Hippocampal formation (tissue), 2 donors: ENCODE measurements around the gene RGS18.
"Not testable (repeated sequence)": the region's sequence is repeated elsewhere in the genome, so short reads cannot be mapped to it uniquely, and the experiment has no call there.

ENCODE experiments used
- DNase-seq, 2 donors: peaks; one replicate each; lab custom pipeline; 2025; lab: John Stamatoyannopoulos, UW

The RGS18 gene

GRCh38 chr1:192167011-192167410 is 8.7 kb downstream of the RGS18 start:
- no peak for DNase-seq

GRCh38 chr1:192167911-192168700 is 9.8 kb downstream of the RGS18 start:
- no peak for DNase-seq

GRCh38 chr1:192168964-192169363 is 10.7 kb downstream of the RGS18 start:
- DNase-seq: no peak

- DNase-seq: no peak
Measured at GRCh38 chr1:192170196-192170984, 12.1 kb downstream of the RGS18 start.

GRCh38 chr1:192171123-192171522 is 12.9 kb downstream of the RGS18 start:
- DNase-seq: no peak

- DNase-seq: no peak
Measured at GRCh38 chr1:192175971-192176370, 17.7 kb downstream of the RGS18 start.

- no peak for DNase-seq
Measured at GRCh38 chr1:192183788-192184187, 25.5 kb downstream of the RGS18 start.

- DNase-seq: no peak
Measured at GRCh38 chr1:192186197-192186596, 27.9 kb downstream of the RGS18 start.

- DNase-seq: no peak
Measured at GRCh38 chr1:192190066-192190465, 31.8 kb downstream of the RGS18 start.

- no peak for DNase-seq
Measured at GRCh38 chr1:192201303-192201702, 43.0 kb downstream of the RGS18 start.

GRCh38 chr1:192224396-192224795 is 66.1 kb downstream of the RGS18 start:
- no peak for DNase-seq

GRCh38 chr1:192224846-192225245 is 66.6 kb downstream of the RGS18 start:
- no peak for DNase-seq

- DNase-seq: no peak
Measured at GRCh38 chr1:192225266-192225665, 67.0 kb downstream of the RGS18 start.

GRCh38 chr1:192225703-192226102 is 67.4 kb downstream of the RGS18 start:
- no peak for DNase-seq

- no peak for DNase-seq
Measured at GRCh38 chr1:192227330-192227729, 69.1 kb downstream of the RGS18 start.

- DNase-seq: not testable (repeated sequence)
Measured at GRCh38 chr1:192227980-192228379, 69.7 kb downstream of the RGS18 start.

GRCh38 chr1:192232817-192233417 is 74.7 kb downstream of the RGS18 start:
- no peak for DNase-seq

GRCh38 chr1:192235127-192235526 is 76.9 kb downstream of the RGS18 start:
- no peak for DNase-seq
